Esophagus muscularis mucosa (tissue), 4 donors: Measurements from ENCODE around the gene COG7.

Experiments
- EP300 ChIP-seq: sonication (generic); formaldehyde crosslinking; IDR thresholded peaks from one replicate; pipeline ENCODE4 v1.6.1; 2017; ENCODE audit warnings: antibody characterized with exemption
- POLR2A ChIP-seq: fragments of 450-650 bp; IDR thresholded peaks from one replicate; pipeline ENCODE4 v1.6.1; 2017; ENCODE audit warnings: antibody characterized with exemption, moderate library complexity, mild to moderate bottlenecking, low read depth
- POLR2AphosphoS5 ChIP-seq, 2 donors: sonication (generic); formaldehyde crosslinking; IDR thresholded peaks; one replicate each; pipeline ENCODE4 v1.6.1; 2017; ENCODE audit warnings: antibody characterized with exemption in 2 of 2
- TF ChIP-seq, protein P1 (sequence below), 3 experiments: fragments of 200-600 bp in 2 of 3; fragments of 450-650 bp in 1 of 3; sonication (generic) in 2 of 3; IDR thresholded peaks; one replicate each; pipeline ENCODE4 v1.5.1; 2017 to 2019; ENCODE audit warnings: antibody characterized with exemption in 3 of 3, mild to moderate bottlenecking in 2 of 3, moderate library complexity in 1 of 3

DNA sequence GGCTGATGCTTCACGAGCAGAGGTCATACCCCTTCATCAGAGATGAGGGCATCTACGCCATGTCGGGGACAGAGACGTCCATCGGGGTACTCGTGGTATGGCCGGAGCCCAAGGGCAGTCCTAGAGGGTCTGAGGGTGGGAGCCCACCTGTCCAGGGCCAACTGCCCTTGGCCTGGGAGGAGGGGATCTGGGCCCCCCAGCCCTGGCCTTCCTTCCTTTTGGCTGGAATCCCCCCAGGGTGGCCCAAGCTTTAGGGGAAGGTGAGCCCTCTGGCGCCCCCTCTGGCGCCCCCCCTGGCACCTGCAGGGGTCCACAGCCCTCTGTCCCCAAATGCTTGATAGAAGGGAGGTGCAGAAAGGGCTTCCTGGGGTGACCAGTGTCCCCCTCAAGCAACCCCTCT lies 81.6 kb downstream of the COG7 start:
- TF ChIP-seq POLR2A (no peak), POLR2AphosphoS5 (IDR thresholded peaks at IDR 0.05) (no peak), EP300 (no peak)
- TF ChIP-seq, protein P1, sequence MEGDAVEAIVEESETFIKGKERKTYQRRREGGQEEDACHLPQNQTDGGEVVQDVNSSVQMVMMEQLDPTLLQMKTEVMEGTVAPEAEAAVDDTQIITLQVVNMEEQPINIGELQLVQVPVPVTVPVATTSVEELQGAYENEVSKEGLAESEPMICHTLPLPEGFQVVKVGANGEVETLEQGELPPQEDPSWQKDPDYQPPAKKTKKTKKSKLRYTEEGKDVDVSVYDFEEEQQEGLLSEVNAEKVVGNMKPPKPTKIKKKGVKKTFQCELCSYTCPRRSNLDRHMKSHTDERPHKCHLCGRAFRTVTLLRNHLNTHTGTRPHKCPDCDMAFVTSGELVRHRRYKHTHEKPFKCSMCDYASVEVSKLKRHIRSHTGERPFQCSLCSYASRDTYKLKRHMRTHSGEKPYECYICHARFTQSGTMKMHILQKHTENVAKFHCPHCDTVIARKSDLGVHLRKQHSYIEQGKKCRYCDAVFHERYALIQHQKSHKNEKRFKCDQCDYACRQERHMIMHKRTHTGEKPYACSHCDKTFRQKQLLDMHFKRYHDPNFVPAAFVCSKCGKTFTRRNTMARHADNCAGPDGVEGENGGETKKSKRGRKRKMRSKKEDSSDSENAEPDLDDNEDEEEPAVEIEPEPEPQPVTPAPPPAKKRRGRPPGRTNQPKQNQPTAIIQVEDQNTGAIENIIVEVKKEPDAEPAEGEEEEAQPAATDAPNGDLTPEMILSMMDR (IDR thresholded peaks at IDR 0.05), result no peak
